ENCODE data around the gene GCK. TPM values are rescaled to one million over a fixed set of nuclear protein-coding genes. Genes with fewer than 3 reads are reported as not detected.
A peak's percentile ranks its signal among the peaks of the same experiment; 100 is the strongest.
"Not testable (repeated sequence)": the region's sequence is repeated elsewhere in the genome, so short reads cannot be mapped to it uniquely, and the experiment has no call there.

GCK gene
- total RNA-seq, 1 donor from 2014 or later = 0.79 TPM

- no peak for DNase-seq
These were observed 47.9 kb downstream of the GCK start, which contains the start of gene MYL7 for GRCh38 chr7:44141221-44141850. MYL7 (minus strand) TSS chr7:44141332; CDS start chr7:44141305, 27 bp downstream.

- no peak for DNase-seq
These were observed 48.9 kb downstream of the GCK start for GRCh38 chr7:44140341-44140740.

- DNase-seq = no peak
These were observed 49.8 kb downstream of the GCK start for GRCh38 chr7:44139311-44140010.

- DNase-seq = no peak
These were observed 50.5 kb downstream of the GCK start for GRCh38 chr7:44138698-44139097.

GRCh38 chr7:44136731-44137130, 52.5 kb downstream of the GCK start:
- no peak for DNase-seq

GRCh38 chr7:44134943-44135628, 54.2 kb downstream of the GCK start:
- no peak for DNase-seq

GRCh38 chr7:44133295-44133694, 55.9 kb downstream of the GCK start:
- DNase-seq = no peak

GRCh38 chr7:44132039-44132438, 57.2 kb downstream of the GCK start:
- no peak for DNase-seq

GRCh38 chr7:44131173-44132029, 57.8 kb downstream of the GCK start:
- DNase-seq = no peak

GRCh38 chr7:44128721-44129582, 60.3 kb downstream of the GCK start:
- no peak for DNase-seq

- DNase-seq = no peak
These were observed 62.1 kb downstream of the GCK start for GRCh38 chr7:44127161-44127560.

- not testable (repeated sequence) for DNase-seq
These were observed 62.7 kb downstream of the GCK start for GRCh38 chr7:44126574-44126973.

GRCh38 chr7:44124822-44125202, 64.4 kb downstream of the GCK start:
- no peak for DNase-seq

- peak; percentile 97 for DNase-seq
These were observed 65.8 kb downstream of the GCK start, which contains the start of gene POLD2 for GRCh38 chr7:44123190-44124003. POLD2 (minus strand) TSS chr7:44123548; CDS start chr7:44122053, 1,495 bp downstream.

GRCh38 chr7:44122529-44122928, 66.7 kb downstream of the GCK start:
- no peak for DNase-seq

- no peak for DNase-seq
These were observed 67.3 kb downstream of the GCK start for GRCh38 chr7:44121761-44122420.

GRCh38 chr7:44120395-44120794, 68.8 kb downstream of the GCK start:
- DNase-seq = no peak

- no peak for DNase-seq
These were observed 69.3 kb downstream of the GCK start for GRCh38 chr7:44119829-44120380.

- DNase-seq = no peak
These were observed 71.3 kb downstream of the GCK start for GRCh38 chr7:44117801-44118429.

Measured in skin of body (tissue), 2 donors.